GM12878 (cell line): ENCODE measurements around the gene NRXN3.

Experiments used
- ASH2L ChIP-seq: fragments of 300-600, 200-600 bp; sonication (generic); IDR thresholded peaks from 2 replicates; pipeline ENCODE4 v1.6.1; 2017; ENCODE audit warnings: low read depth, mild to moderate bottlenecking, borderline replicate concordance
- CTCF ChIP-seq, 3 experiments: IDR thresholded peaks in 2 of 3; conservative IDR thresholded peaks in 1 of 3; 2 replicates each; pipeline ENCODE4 v1.5.1; 2011; ENCODE audit warnings: low read depth in 3 of 3, low read length in 3 of 3, mild to moderate bottlenecking in 3 of 3, control low read depth in 2 of 3, moderate library complexity in 2 of 3, inconsistent platforms in 1 of 3, mixed read lengths in 1 of 3; ENCODE audit not compliant: control insufficient read depth in 2 of 3, insufficient read depth in 1 of 3; ENCODE audit errors: extremely low read depth in 1 of 3
- EP300 ChIP-seq, 2 experiments: fragments of 150-350 bp in 1 of 2; IDR thresholded peaks; 2 replicates each; pipeline ENCODE4 v1.6.1; 2011 to 2012; ENCODE audit warnings: low read depth in 2 of 2, low read length in 2 of 2, borderline replicate concordance in 1 of 2, improper control_type of control experiment in 1 of 2, inconsistent platforms in 1 of 2; ENCODE audit not compliant: control insufficient read depth in 1 of 2
- ETV6 ChIP-seq, 2 experiments: fragments of 450-650 bp in 1 of 2; IDR thresholded peaks in 1 of 2; conservative IDR thresholded peaks in 1 of 2; 2 replicates each; pipeline ENCODE4 v1.6.1; 2014; ENCODE audit warnings: antibody characterized with exemption in 1 of 2, borderline replicate concordance in 1 of 2, low read depth in 1 of 2, mild to moderate bottlenecking in 1 of 2, moderate library complexity in 1 of 2
- GABPA ChIP-seq: IDR thresholded peaks from 2 replicates; pipeline ENCODE4 v1.6.1; 2014; ENCODE audit warnings: antibody characterized with exemption, low read depth, mild to moderate bottlenecking, inconsistent platforms
- HCFC1 ChIP-seq: fragments of 150-350 bp; IDR thresholded peaks from 2 replicates; pipeline ENCODE4 v1.6.1; 2014; ENCODE audit warnings: low read length
- HDAC6 ChIP-seq: fragments of 200-600 bp; sonication (generic); IDR thresholded peaks from one replicate; pipeline ENCODE4 v1.8.0; 2017; ENCODE audit warnings: antibody characterized with exemption; ENCODE audit not compliant: unreplicated experiment
- MTA2 ChIP-seq: fragments of 450-650 bp; IDR thresholded peaks from 2 replicates; pipeline ENCODE4 v1.6.1; 2016; ENCODE audit warnings: low read depth, mild to moderate bottlenecking, moderate library complexity
- POLR2A ChIP-seq: IDR thresholded peaks from 2 replicates; pipeline ENCODE4 v1.6.1; 2011; ENCODE audit warnings: low read depth, mild to moderate bottlenecking, low read length
- POLR2AphosphoS5 ChIP-seq: IDR thresholded peaks from 2 replicates; pipeline ENCODE4 v1.6.1; 2011; ENCODE audit warnings: mild to moderate bottlenecking, low read length, inconsistent platforms
- SREBF2 ChIP-seq: IDR thresholded peaks from 2 replicates; pipeline ENCODE4 v1.6.1; 2012; ENCODE audit warnings: mild to moderate bottlenecking, low read length

GRCh38 chr14:78927261-78927660 is 757.1 kb downstream of the NRXN3 start:
- TF ChIP-seq POLR2AphosphoS5 (no peak), HDAC6 (no peak), ASH2L (no peak), ETV6 (conservative IDR thresholded peaks at IDR 0.05 in 1 of 2, IDR thresholded peaks at IDR 0.05 in 1 of 2; ENCODE audit: borderline replicate concordance in 1 of 2, low read depth in 1 of 2) (no peak), EP300 (IDR thresholded peaks at IDR 0.05; ENCODE audit: borderline replicate concordance in 1 of 2, control insufficient read depth in 1 of 2, low read depth in 2 of 2, low read length in 2 of 2) (no peak), SREBF2 (no peak), MTA2 (no peak), HCFC1 (no peak), CTCF (IDR thresholded peaks at IDR 0.05 in 2 of 3, conservative IDR thresholded peaks at IDR 0.05 in 1 of 3; ENCODE audit: control insufficient read depth in 2 of 3, extremely low read depth in 1 of 3, insufficient read depth in 1 of 3, low read depth in 3 of 3, low read length in 3 of 3) (no peak), POLR2A (no peak), GABPA (no peak)
